ENCODE data around the gene ATXN1. TPM values are rescaled to one million over a fixed set of nuclear protein-coding genes. Genes with fewer than 3 reads are reported as not detected.

ATXN1 gene
- polyA plus RNA-seq, 1 donor (not counting 4 experiments of a cell fraction or from before 2014, with no cell fraction given) = 9.7 TPM

GRCh38 chr6:16511040-16511660 is 250.1 kb downstream of the ATXN1 start:
- H4K20me1 ChIP-seq (ENCODE audit: control insufficient read depth, extremely low read depth, insufficient read depth, low read length) = no peaks in the 10 kb centered on the region
- TF ChIP-seq EZH2 (IDR thresholded peaks at IDR 0.05; ENCODE audit: low read length) (no peak), CTCF (optimal IDR thresholded peaks at IDR 0.05 in 1 of 3, IDR thresholded peaks at IDR 0.05 in 1 of 3, conservative IDR thresholded peaks at IDR 0.05 in 1 of 3; ENCODE audit: extremely low read depth in 1 of 3, insufficient read depth in 2 of 3, low read length in 3 of 3) (peak; percentile 46 to 74 (median 72))
- no peak for DNase-seq (ENCODE audit: low read depth, low spot score)
- FAIRE-seq = peak; percentile 32
- no peaks in the 10 kb centered on the region for H3K27me3 ChIP-seq (ENCODE audit: control insufficient read depth, extremely low read depth, insufficient read depth, low read length)
- H3K27ac ChIP-seq (ENCODE audit: control insufficient read depth, insufficient read depth, low read length) = no peak overlapping the region
- H3K4me3 ChIP-seq (ENCODE audit: control insufficient read depth in 2 of 3, extremely low read depth in 1 of 3, insufficient read depth in 2 of 3, low read depth in 1 of 3, low read length in 3 of 3) = no peak overlapping the region
- dilution Hi-C loops (cut with MboI; ENCODE audit: extremely low pct_ligation_motif_present, low sequenced_read_pairs) = no loop called here
- no peaks in the 10 kb centered on the region for H3K79me2 ChIP-seq (ENCODE audit: control insufficient read depth, insufficient read depth, low read length)
- no peak overlapping the region for H3K4me2 ChIP-seq (ENCODE audit: control insufficient read depth, extremely low read depth, insufficient read depth, low read depth, low read length)
- no peak overlapping the region for H3K9ac ChIP-seq (ENCODE audit: control insufficient read depth, extremely low read depth, insufficient read depth, low read length)
- H3K9me1 ChIP-seq (ENCODE audit: control insufficient read depth, extremely low read depth, insufficient read depth, low read length) = no peaks in the 10 kb centered on the region
- peaks cover 1 to 3% of the 10 kb centered on the region in 2 experiments for H3K36me3 ChIP-seq (ENCODE audit: control insufficient read depth in 2 of 2, extremely low read depth in 1 of 2, insufficient read depth in 2 of 2, low read length in 2 of 2)
- no peaks in the 10 kb centered on the region for H3K9me3 ChIP-seq (ENCODE audit: control insufficient read depth, low read depth, low read length)
- H2AFZ ChIP-seq (ENCODE audit: control insufficient read depth, low read length) = no peak overlapping the region
- peaks cover 16% of the 10 kb centered on the region for H3K4me1 ChIP-seq (ENCODE audit: control insufficient read depth, extremely low read depth, insufficient read depth, low read length)

DNA sequence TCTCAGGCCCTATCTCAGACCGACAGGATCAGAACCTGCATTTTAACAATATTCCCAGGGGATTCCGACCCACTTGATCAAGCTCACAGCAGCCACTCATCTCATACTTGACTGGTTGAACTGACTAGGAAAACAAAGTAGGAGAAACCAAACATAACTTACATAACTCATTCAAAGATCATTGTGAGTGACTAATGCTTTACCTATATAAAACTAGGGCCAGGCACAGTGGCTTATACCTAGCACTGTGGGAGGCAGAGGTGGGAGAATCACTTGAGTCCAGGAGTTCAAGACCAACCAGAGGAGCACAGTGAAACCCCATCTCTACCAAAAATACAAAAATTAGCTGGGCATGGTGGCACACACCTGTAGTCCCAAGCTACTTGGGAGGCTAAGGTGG is 251.0 kb downstream of the ATXN1 start:
- H4K20me1 ChIP-seq (ENCODE audit: control insufficient read depth, extremely low read depth, insufficient read depth, low read length) = no peaks in the 10 kb centered on the region
- no peak overlapping the region for H2AFZ ChIP-seq (ENCODE audit: control insufficient read depth, low read length)
- FAIRE-seq = no peak
- dilution Hi-C loops (cut with MboI; ENCODE audit: extremely low pct_ligation_motif_present, low sequenced_read_pairs) = no loop called here
- no peak for TF ChIP-seq CTCF (optimal IDR thresholded peaks at IDR 0.05 in 1 of 3, IDR thresholded peaks at IDR 0.05 in 1 of 3, conservative IDR thresholded peaks at IDR 0.05 in 1 of 3; ENCODE audit: extremely low read depth in 1 of 3, insufficient read depth in 2 of 3, low read length in 3 of 3)
- no peak for TF ChIP-seq EZH2 (IDR thresholded peaks at IDR 0.05; ENCODE audit: low read length)
- no peaks in the 10 kb centered on the region for H3K27me3 ChIP-seq (ENCODE audit: control insufficient read depth, extremely low read depth, insufficient read depth, low read length)
- H3K4me2 ChIP-seq (ENCODE audit: control insufficient read depth, extremely low read depth, insufficient read depth, low read depth, low read length) = no peak overlapping the region
- H3K36me3 ChIP-seq (ENCODE audit: control insufficient read depth in 2 of 2, extremely low read depth in 1 of 2, insufficient read depth in 2 of 2, low read length in 2 of 2) = peaks cover 0 to 3% of the 10 kb centered on the region in 2 experiments
- DNase-seq (ENCODE audit: low read depth, low spot score) = no peak
- H3K27ac ChIP-seq (ENCODE audit: control insufficient read depth, insufficient read depth, low read length) = no peak overlapping the region
- no peaks in the 10 kb centered on the region for H3K79me2 ChIP-seq (ENCODE audit: control insufficient read depth, insufficient read depth, low read length)
- no peak overlapping the region for H3K9ac ChIP-seq (ENCODE audit: control insufficient read depth, extremely low read depth, insufficient read depth, low read length)
- no peaks in the 10 kb centered on the region for H3K9me3 ChIP-seq (ENCODE audit: control insufficient read depth, low read depth, low read length)
- H3K4me3 ChIP-seq (ENCODE audit: control insufficient read depth in 2 of 3, extremely low read depth in 1 of 3, insufficient read depth in 2 of 3, low read depth in 1 of 3, low read length in 3 of 3) = no peak overlapping the region
- peaks cover 16% of the 10 kb centered on the region for H3K4me1 ChIP-seq (ENCODE audit: control insufficient read depth, extremely low read depth, insufficient read depth, low read length)
- no peaks in the 10 kb centered on the region for H3K9me1 ChIP-seq (ENCODE audit: control insufficient read depth, extremely low read depth, insufficient read depth, low read length)

All from keratinocyte (primary cell).